ENCODE data around the gene RNF150.

The RNF150 gene

GRCh38 chr4:140903522-140904475 is 229.5 kb downstream of the RNF150 start:
- DNase-seq: no peak

- DNase-seq: no peak
Measured at GRCh38 chr4:140901736-140902336, 231.4 kb downstream of the RNF150 start.

- no peak for DNase-seq
Measured at GRCh38 chr4:140893939-140894338, 239.3 kb downstream of the RNF150 start.

GRCh38 chr4:140888054-140888453 is 245.2 kb downstream of the RNF150 start:
- DNase-seq: no peak

- DNase-seq: no peak
Measured at GRCh38 chr4:140887467-140887866, 245.8 kb downstream of the RNF150 start.

- DNase-seq: no peak
Measured at GRCh38 chr4:140884431-140885058, 248.7 kb downstream of the RNF150 start.

GRCh38 chr4:140877781-140878180 is 255.5 kb downstream of the RNF150 start:
- no peak for DNase-seq

- no peak for DNase-seq
Measured at GRCh38 chr4:140876615-140877364, 256.5 kb downstream of the RNF150 start.

GRCh38 chr4:140875746-140876452 is 257.4 kb downstream of the RNF150 start:
- DNase-seq: no peak

- no peak for DNase-seq
Measured at GRCh38 chr4:140874056-140874455, 259.2 kb downstream of the RNF150 start.

- DNase-seq: no peak
Measured at GRCh38 chr4:140871368-140871767, 261.9 kb downstream of the RNF150 start.

- DNase-seq: no peak
Measured at GRCh38 chr4:140870427-140870826, 262.8 kb downstream of the RNF150 start.

GRCh38 chr4:140869446-140869845 is 263.8 kb downstream of the RNF150 start:
- no peak for DNase-seq

- no peak for DNase-seq
Measured at GRCh38 chr4:140867356-140867755, 265.9 kb downstream of the RNF150 start.

- DNase-seq: no peak
Measured at GRCh38 chr4:140866492-140867005, 266.7 kb downstream of the RNF150 start.

- DNase-seq: no peak
Measured at GRCh38 chr4:140865253-140866217, 267.7 kb downstream of the RNF150 start.

- DNase-seq: no peak
Measured at GRCh38 chr4:140863197-140863596, 270.1 kb downstream of the RNF150 start.

GRCh38 chr4:140862177-140862442 is 271.2 kb downstream of the RNF150 start:
- no peak for DNase-seq

- DNase-seq: peak; percentile 7 to 19
Measured at GRCh38 chr4:140861359-140862176, 271.7 kb downstream of the RNF150 start.

- DNase-seq: no peak
Measured at GRCh38 chr4:140858897-140859296, 274.4 kb downstream of the RNF150 start.
